ENCODE results near the gene RXRG.
"Not testable (repeated sequence)": the region's sequence is repeated elsewhere in the genome, so short reads cannot be mapped to it uniquely, and the experiment has no call there.

Gene RXRG

GRCh38 chr1:165444897-165445370 is at the start of gene RXRG:
TSS of gene RXRG (minus strand) at chr1:165445126. CDS start at chr1:165444893, 233 bp downstream.
- DNase-seq (ENCODE audit: low read depth in 1 of 2, low spot score in 1 of 2): peak in 1 of 2 donors; percentile 8

- no peak for DNase-seq (ENCODE audit: low read depth in 1 of 2, low spot score in 1 of 2)
These were observed 48.0 kb upstream of the RXRG start for GRCh38 chr1:165492845-165493373.

- DNase-seq (ENCODE audit: low read depth in 1 of 2, low spot score in 1 of 2): no peak
These were observed 45.2 kb upstream of the RXRG start for GRCh38 chr1:165490175-165490574.

GRCh38 chr1:165487921-165488320 is 43.0 kb upstream of the RXRG start:
- no peak for DNase-seq (ENCODE audit: low read depth in 1 of 2, low spot score in 1 of 2)

GRCh38 chr1:165486663-165487062 is 41.7 kb upstream of the RXRG start:
- no peak for DNase-seq (ENCODE audit: low read depth in 1 of 2, low spot score in 1 of 2)

- DNase-seq (ENCODE audit: low read depth in 1 of 2, low spot score in 1 of 2): no peak
These were observed 40.8 kb upstream of the RXRG start for GRCh38 chr1:165485716-165486115.

GRCh38 chr1:165484532-165484931 is 39.6 kb upstream of the RXRG start:
- DNase-seq (ENCODE audit: low read depth in 1 of 2, low spot score in 1 of 2): no peak

- no peak for DNase-seq (ENCODE audit: low read depth in 1 of 2, low spot score in 1 of 2)
These were observed 38.5 kb upstream of the RXRG start for GRCh38 chr1:165483412-165483811.

- DNase-seq (ENCODE audit: low read depth in 1 of 2, low spot score in 1 of 2): no peak
These were observed 37.0 kb upstream of the RXRG start for GRCh38 chr1:165481820-165482532.

- DNase-seq (ENCODE audit: low read depth in 1 of 2, low spot score in 1 of 2): no peak
These were observed 31.9 kb upstream of the RXRG start for GRCh38 chr1:165476776-165477175.

GRCh38 chr1:165474196-165474595 is 29.3 kb upstream of the RXRG start:
- DNase-seq (ENCODE audit: low read depth in 1 of 2, low spot score in 1 of 2): no peak

GRCh38 chr1:165473081-165473480 is 28.2 kb upstream of the RXRG start:
- no peak for DNase-seq (ENCODE audit: low read depth in 1 of 2, low spot score in 1 of 2)

GRCh38 chr1:165468726-165469249 is 23.9 kb upstream of the RXRG start:
- DNase-seq (ENCODE audit: low read depth in 1 of 2, low spot score in 1 of 2): no peak

GRCh38 chr1:165468253-165468652 is 23.3 kb upstream of the RXRG start:
- DNase-seq (ENCODE audit: low read depth in 1 of 2, low spot score in 1 of 2): no peak

- DNase-seq (ENCODE audit: low read depth in 1 of 2, low spot score in 1 of 2): no peak
These were observed 22.8 kb upstream of the RXRG start for GRCh38 chr1:165467706-165468105.

GRCh38 chr1:165463978-165464377 is 19.1 kb upstream of the RXRG start:
- DNase-seq (ENCODE audit: low read depth in 1 of 2, low spot score in 1 of 2): no peak

- not testable (repeated sequence) for DNase-seq (ENCODE audit: low read depth in 1 of 2, low spot score in 1 of 2)
These were observed 14.8 kb upstream of the RXRG start for GRCh38 chr1:165459683-165460082.

GRCh38 chr1:165456861-165457260 is 11.9 kb upstream of the RXRG start:
- no peak for DNase-seq (ENCODE audit: low read depth in 1 of 2, low spot score in 1 of 2)

GRCh38 chr1:165456114-165456513 is 11.2 kb upstream of the RXRG start:
- no peak for DNase-seq (ENCODE audit: low read depth in 1 of 2, low spot score in 1 of 2)

GRCh38 chr1:165455111-165455510 is 10.2 kb upstream of the RXRG start:
- no peak for DNase-seq (ENCODE audit: low read depth in 1 of 2, low spot score in 1 of 2)

GRCh38 chr1:165454091-165454610 is 9.2 kb upstream of the RXRG start:
- no peak for DNase-seq (ENCODE audit: low read depth in 1 of 2, low spot score in 1 of 2)

GRCh38 chr1:165452336-165453130 is 7.6 kb upstream of the RXRG start:
- DNase-seq (ENCODE audit: low read depth in 1 of 2, low spot score in 1 of 2): no peak

Measured in stimulated activated CD4-positive, alpha-beta T cell treated with anti-CD3 and anti-CD28 coated beads, Interleukin-15, amount 100 ng/mL, for 1 hour (primary cell).